GM19468 (cell line): ENCODE data around the gene TLR9.
"Not testable (repeated sequence)": the region's sequence is repeated elsewhere in the genome, so short reads cannot be mapped to it uniquely, and the experiment has no call there.

ENCODE experiments used
- ATAC-seq: cut with Tn5 transposase; IDR thresholded peaks from one replicate; pipeline ENCODE4 v1.9.1; 2021; ENCODE audit warnings: mild to moderate bottlenecking, moderate library complexity, moderate number of reproducible peaks; ENCODE audit not compliant: unreplicated experiment; ENCODE audit errors: extremely low read depth

The TLR9 gene

DNA sequence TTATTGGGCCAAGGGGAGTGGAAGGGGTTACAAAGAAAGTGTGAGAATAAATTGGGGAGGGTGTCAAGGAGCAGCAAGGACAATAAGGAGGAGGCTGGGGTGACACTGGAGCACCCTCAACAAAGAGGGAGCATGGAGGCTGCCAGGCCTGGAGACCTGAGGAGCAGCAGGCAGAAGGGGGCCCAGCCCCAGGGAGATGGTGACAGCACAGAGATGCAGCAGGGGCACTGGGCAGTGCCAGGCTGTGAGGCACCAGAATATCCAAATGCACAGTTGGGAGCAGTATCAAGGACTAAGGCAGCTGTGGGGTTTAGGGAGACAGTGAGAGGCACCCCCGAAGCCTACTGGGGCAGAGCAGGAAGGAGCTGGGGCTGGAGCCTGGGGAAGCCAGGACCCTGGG is 46.9 kb downstream of the TLR9 start:
- ATAC-seq: no peak

DNA sequence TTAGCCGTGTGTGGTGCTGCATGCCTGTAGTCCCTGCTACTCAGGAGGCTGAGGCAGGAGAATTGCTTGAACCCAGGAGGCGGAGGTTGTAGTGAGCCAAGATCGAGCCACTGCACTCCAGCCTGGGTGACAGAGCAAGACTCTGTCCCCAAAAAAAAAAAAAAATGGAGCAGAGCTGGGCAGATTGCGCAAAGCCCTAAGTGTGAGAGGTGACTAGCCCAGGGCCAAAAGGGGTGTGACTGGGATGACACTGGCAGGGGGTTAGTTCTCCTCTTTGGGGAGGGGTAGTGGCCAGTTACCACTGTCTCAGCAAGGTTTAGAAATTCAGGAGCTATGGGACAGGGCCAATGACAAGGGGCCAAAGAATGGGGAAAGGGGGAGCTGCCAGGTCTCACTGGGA is 47.3 kb downstream of the TLR9 start:
- not testable (repeated sequence) for ATAC-seq

DNA sequence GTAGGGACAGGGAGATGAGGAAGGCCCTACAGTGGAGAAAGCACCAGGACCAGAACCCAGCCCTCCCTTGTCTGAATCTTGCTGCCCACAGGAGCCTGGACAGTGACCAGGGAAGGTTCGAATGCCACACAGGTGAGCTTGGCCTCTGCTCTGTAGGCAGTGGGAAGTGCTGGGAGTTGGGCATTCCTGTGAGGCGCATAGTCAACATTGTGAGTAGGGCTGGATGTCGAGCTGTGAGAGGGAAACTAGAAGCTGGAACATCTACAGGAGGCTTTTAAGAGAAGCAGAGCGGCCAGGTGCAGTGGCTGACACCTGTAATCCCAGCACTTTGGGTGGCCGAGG is 47.8 kb downstream of the TLR9 start:
- ATAC-seq: no peak

DNA sequence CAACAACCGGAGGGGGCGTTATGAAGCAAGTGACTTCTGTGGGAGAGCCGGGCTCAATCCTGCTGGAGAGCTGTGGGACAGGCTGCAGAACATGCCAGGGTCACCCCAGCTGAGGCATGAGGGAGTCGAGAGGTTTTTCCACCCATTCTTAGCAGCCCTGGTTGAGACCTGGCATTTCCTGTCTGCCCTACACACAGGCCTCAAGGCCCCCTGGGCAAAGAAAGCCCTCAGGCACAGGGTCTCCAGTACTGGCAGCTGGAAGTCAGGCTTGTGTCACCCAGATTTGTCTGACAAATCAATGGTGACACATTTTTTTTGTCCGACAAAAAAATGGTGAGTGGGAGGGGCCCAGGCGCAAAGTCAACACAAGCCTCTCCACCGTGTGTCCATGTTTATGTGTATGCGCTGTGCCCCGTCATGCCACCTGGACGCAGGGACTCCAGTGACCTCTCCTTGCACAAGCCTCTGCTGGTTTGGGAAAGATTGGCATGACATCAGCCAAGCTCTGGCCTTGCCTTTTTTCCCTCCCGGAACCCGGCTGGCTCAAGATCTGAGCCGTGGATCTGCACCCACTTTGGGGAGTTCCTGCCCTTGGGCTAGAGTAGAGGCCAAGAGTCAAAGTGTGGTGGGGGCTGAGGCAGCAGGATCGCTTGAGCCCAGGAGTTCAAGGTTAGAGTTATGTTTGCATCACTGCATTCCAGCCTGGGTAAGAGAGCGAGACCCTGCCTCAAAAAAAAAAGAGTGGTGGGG is 48.3 kb downstream of the TLR9 start:
- no peak for ATAC-seq

DNA sequence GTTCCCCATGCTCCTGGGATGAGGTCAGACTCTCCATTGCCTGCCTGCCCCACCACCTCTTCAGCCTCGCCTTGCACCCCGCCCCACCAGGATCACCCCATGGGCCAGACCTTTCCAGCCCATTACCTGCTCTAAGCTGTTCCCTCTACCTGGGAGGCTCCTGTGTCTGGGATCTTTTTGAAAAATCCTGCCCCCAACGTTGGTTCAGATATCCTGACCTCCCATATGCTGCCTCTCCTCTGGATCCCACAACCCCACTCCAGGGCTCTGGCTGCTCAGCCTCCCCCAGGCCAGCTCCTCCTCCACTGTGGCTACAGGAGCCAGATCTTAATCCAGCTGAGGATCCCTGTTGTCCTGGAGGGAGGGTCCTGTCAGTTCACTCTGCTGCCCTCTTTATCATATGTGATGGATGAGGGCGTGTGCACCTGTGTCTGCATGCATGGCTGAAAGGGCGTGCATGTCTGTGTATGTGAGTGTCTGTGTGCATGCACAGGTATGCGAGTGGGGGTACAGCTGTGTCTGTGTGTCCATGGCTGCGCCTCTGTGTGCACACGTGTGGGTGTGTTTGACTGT is 49.2 kb downstream of the TLR9 start:
- ATAC-seq: no peak

DNA sequence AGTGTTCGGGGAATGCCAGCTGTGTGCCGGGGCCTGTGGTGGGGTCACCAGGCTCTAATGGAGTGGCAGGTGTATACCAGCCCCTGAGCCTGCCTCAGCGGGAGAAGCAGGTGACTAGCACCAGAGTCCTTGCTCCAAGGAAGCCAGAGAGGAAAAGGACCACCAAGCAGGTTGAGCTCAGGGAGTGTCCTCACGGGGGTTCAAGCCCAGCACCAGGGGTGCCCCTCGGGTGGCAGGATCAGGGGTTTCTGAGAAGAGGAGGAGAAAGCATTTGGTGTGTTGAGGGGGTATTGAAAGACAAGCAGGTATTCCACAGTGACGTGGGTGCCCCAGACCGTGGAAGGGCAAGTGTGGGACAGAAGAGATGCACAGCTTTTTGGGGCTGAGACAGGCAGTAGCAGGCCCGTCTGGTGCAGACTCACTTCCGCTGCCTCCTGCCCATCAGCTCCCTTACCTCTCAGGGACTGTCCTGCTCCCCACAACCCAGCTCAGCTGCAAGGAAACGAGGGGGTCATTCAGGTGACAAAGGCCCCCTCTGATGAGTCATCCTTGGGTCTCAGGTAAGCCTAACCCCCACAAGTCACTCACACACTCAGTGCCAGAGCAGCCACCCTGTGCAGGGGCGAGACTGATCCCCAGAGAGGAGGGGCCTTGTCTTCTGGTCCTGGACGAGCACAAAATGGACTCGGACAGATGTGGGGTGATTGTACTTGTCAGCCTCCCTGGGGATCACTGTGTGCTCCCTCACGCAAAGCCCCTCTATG is 49.8 kb downstream of the TLR9 start:
- ATAC-seq: no peak

DNA sequence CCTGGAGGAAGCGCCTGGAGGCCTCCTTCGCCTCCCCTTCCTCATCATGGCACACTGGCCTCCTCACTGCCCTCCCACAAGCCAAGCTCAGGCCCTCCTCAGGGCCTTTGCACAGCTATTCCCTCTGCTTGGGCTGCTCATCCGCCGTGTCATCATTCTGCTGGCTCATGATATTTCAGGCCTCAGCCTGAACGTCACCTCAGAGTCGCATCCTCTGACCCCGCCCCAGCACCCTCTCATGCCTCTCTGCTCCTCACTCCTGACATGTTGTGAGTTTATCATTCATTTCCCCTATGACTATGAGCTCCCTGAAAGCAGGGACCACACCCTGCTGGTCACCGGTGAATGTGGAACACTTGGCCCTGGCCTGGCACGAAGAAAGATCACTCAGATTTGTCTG is 50.5 kb downstream of the TLR9 start:
- no peak for ATAC-seq

DNA sequence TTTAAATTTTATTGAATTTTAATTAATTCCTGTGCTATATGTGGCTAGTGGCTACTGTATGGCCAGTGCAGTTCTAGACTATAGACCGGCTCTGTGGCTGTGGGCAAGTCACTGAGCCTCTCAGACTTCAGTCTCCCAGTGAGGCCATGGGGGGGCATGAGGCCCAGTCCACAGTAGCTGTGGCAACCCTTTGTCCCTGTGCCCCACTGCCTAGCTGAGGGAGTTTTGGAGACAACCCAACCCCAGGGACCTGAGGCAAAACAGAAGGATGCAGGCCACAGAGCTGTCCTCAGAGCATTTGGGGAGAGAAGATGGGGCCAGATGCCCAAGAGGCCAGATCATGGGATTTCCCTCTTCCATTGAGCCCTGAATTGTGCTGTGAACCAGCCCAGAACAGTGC is 52.3 kb downstream of the TLR9 start:
- no peak for ATAC-seq

DNA sequence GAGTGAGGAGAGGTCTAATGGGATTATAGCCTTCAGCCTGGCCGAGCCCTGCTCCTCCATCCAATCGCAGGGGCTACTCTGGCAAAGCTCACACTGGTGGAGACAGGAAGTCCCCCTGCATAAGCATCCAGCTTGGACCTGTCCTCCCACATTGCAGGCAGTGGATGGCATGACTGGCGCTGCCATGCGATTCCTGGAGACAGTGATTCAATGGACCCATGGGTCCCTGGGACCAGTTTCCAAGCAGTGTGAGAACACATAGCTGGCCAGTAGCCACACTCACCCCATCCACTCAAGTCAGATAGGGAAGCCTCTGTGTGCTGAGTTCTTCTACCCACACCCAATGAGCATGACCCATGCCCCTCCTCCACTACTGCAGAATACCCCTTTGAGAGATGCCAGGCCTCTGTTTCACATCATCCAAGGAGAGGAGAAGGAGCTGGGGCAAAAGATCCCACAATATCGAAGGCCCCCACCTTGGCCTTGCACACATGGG is 53.1 kb downstream of the TLR9 start:
- no peak for ATAC-seq

DNA sequence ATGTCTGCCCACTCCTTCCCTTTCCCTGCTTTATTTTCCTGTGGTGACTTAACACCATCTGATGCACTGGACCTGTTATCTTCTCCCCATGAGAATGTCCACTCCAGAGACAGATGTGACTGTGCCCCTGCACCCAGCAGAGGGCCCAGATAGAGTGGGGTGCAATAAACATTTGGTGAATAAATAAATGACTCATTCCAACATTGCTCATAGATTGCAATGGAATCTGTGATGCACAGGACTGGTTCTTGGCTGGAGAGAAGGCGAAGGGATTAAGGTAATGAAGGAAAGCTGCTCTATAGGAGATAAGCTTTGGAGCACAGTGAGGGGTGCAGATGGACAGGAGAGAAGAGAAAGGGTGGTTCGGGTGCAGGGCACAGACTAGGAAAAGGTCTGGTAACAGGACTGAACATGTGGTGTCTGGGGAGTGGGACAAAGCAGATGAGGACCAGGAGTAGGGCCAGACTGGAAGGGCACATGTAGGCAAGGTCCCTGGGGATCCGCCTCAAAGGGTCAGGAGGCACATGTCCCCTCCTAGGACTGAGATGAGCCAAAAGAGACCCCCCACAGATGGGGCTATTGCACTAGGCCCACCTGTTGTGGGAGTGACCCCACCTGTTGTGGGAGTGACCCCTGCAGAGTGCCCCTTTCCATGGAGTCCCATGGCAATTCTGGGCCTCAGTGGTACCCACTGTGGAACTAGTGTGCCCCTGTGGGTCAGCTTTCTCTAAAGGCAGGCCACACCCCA is 53.8 kb downstream of the TLR9 start:
- ATAC-seq: no peak
